ENCODE measurements around the gene TCIRG1. TPM values are rescaled to one million over a fixed set of nuclear protein-coding genes. Genes with fewer than 3 reads are reported as not detected.

The TCIRG1 gene
- total RNA-seq, 3 donors from 2014 or later = 71.4 to 135 (median 90.3) TPM

- peak; percentile 96 to 99 for DNase-seq (ENCODE audit: low spot score in 2 of 2)
- Histone ChIP-seq H3K27me3 (no peaks in the 10 kb centered on the region), H3K27ac (peak within 1 kb of the TSS; percentile 84 to 88), H3K4me1 (peaks cover 4 to 9% of the 10 kb centered on the region in 2 donors), H3K36me3 (no peaks in the 10 kb centered on the region), H3K4me3 (peak within 1 kb of the TSS; percentile 83), H3K9me3 (no peaks in the 10 kb centered on the region)
- intact Hi-C loops (cut with DNase I; ENCODE audit: low total_unique reads) = no loop called here
- peak in 2 of 3 donors; percentile 57 to 74 for TF ChIP-seq POLR2AphosphoS5 (IDR thresholded peaks at IDR 0.05)
- TF ChIP-seq, protein P1, sequence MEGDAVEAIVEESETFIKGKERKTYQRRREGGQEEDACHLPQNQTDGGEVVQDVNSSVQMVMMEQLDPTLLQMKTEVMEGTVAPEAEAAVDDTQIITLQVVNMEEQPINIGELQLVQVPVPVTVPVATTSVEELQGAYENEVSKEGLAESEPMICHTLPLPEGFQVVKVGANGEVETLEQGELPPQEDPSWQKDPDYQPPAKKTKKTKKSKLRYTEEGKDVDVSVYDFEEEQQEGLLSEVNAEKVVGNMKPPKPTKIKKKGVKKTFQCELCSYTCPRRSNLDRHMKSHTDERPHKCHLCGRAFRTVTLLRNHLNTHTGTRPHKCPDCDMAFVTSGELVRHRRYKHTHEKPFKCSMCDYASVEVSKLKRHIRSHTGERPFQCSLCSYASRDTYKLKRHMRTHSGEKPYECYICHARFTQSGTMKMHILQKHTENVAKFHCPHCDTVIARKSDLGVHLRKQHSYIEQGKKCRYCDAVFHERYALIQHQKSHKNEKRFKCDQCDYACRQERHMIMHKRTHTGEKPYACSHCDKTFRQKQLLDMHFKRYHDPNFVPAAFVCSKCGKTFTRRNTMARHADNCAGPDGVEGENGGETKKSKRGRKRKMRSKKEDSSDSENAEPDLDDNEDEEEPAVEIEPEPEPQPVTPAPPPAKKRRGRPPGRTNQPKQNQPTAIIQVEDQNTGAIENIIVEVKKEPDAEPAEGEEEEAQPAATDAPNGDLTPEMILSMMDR (IDR thresholded peaks at IDR 0.05) = no peak
Observed at GRCh38 chr11:68030318-68031143, 8.3 kb upstream of the TCIRG1 start, which contains the start of gene NDUFS8. TSS of gene NDUFS8 (plus strand) at chr11:68030681. CDS start at chr11:68032152, 1,471 bp downstream.

- Histone ChIP-seq H3K9me3 (no peaks in the 10 kb centered on the region), H3K27me3 (no peaks in the 10 kb centered on the region), H3K27ac (peak overlapping the region; percentile 84 to 88), H3K4me1 (peaks cover 4 to 9% of the 10 kb centered on the region in 2 donors), H3K4me3 (peak overlapping the region; percentile 83), H3K36me3 (no peaks in the 10 kb centered on the region)
- DNase-seq (ENCODE audit: low spot score in 2 of 2) = no peak
- intact Hi-C loops (cut with DNase I; ENCODE audit: low total_unique reads) = no loop called here
- no peak for TF ChIP-seq POLR2A (IDR thresholded peaks at IDR 0.05)
- TF ChIP-seq, protein P1 (IDR thresholded peaks at IDR 0.05) = no peak
- no peak for TF ChIP-seq POLR2AphosphoS5 (IDR thresholded peaks at IDR 0.05)
Observed at GRCh38 chr11:68031144-68031464, 7.7 kb upstream of the TCIRG1 start.

DNA sequence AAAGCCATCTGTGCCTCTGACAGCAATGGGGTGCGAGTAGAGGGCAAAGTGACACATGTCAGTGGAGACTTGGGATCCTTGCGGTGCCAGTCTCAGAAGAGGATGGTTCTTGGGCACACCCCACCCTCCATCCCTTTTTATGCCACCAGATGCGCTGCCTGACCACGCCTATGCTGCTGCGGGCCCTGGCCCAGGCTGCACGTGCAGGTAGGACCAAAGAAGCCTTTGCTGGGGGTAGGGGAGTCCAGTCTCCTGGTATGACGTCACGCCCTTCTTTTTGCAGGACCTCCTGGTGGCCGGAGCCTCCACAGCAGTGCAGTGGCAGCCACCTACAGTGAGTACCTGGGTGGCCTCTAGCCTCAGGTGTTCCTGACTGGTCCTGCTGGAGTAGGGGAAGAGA, 6.8 kb upstream of the TCIRG1 start:
- DNase-seq (ENCODE audit: low spot score in 2 of 2) = no peak
- no peaks in the 10 kb centered on the region for H3K27me3 ChIP-seq
- H3K4me3 ChIP-seq = no peak overlapping the region
- intact Hi-C loops (cut with DNase I; ENCODE audit: low total_unique reads) = no loop called here
- H3K36me3 ChIP-seq = no peaks in the 10 kb centered on the region
- no peak overlapping the region for H3K27ac ChIP-seq
- no peak for TF ChIP-seq POLR2AphosphoS5 (IDR thresholded peaks at IDR 0.05)
- TF ChIP-seq, protein P1 (IDR thresholded peaks at IDR 0.05) = no peak
- TF ChIP-seq POLR2A (IDR thresholded peaks at IDR 0.05) = no peak
- H3K4me1 ChIP-seq = peaks cover 4 to 13% of the 10 kb centered on the region in 2 donors
- H3K9me3 ChIP-seq = no peaks in the 10 kb centered on the region

GRCh38 chr11:68032997-68033707, 5.7 kb upstream of the TCIRG1 start:
- DNase-seq (ENCODE audit: low spot score in 2 of 2) = no peak
- Histone ChIP-seq H3K27ac (peak overlapping the region in 1 of 2 donors; percentile 55), H3K36me3 (no peaks in the 10 kb centered on the region), H3K27me3 (no peaks in the 10 kb centered on the region), H3K4me3 (no peak overlapping the region), H3K4me1 (peaks cover 8 to 22% of the 10 kb centered on the region in 2 donors), H3K9me3 (no peaks in the 10 kb centered on the region)
- intact Hi-C loops (cut with DNase I; ENCODE audit: low total_unique reads) = no loop called here
- TF ChIP-seq POLR2AphosphoS5 (IDR thresholded peaks at IDR 0.05) (no peak), POLR2A (IDR thresholded peaks at IDR 0.05) (no peak)
- TF ChIP-seq, protein P1 (IDR thresholded peaks at IDR 0.05) = no peak

GRCh38 chr11:68033708-68034045, 5.1 kb upstream of the TCIRG1 start:
- H3K4me3 ChIP-seq = no peak overlapping the region
- no peak for DNase-seq (ENCODE audit: low spot score in 2 of 2)
- peak overlapping the region in 1 of 2 donors; percentile 55 for H3K27ac ChIP-seq
- TF ChIP-seq POLR2AphosphoS5 (IDR thresholded peaks at IDR 0.05) = no peak
- no peak for TF ChIP-seq POLR2A (IDR thresholded peaks at IDR 0.05)
- TF ChIP-seq, protein P1 (IDR thresholded peaks at IDR 0.05) = no peak
- H3K9me3 ChIP-seq = no peaks in the 10 kb centered on the region
- no peaks in the 10 kb centered on the region for H3K27me3 ChIP-seq
- no peaks in the 10 kb centered on the region for H3K36me3 ChIP-seq
- peaks cover 13 to 25% of the 10 kb centered on the region in 2 donors for H3K4me1 ChIP-seq
- intact Hi-C loops (cut with DNase I; ENCODE audit: low total_unique reads) = no loop called here

All from breast epithelium (tissue), 4 donors.